HEK293T (cell line): ENCODE results near the gene NTSR1.

Experiments used
- CTCF ChIA-PET: fragments of 350-600 bp; formaldehyde crosslinking; extraction: SDS; loops from one replicate; lab custom pipeline; 2021; ENCODE audit warnings: antibody characterized with exemption, inconsistent platforms; lab: Yijun Ruan, JAX
- POLR2A ChIA-PET: fragments of 350-600 bp; formaldehyde crosslinking; extraction: SDS; loops from one replicate; lab custom pipeline; 2020; ENCODE audit warnings: antibody characterized with exemption, inconsistent platforms; lab: Yijun Ruan, JAX
- DNase-seq: peaks from one replicate; pipeline ENCODE4 v3.0.0; 2012; ENCODE audit warnings: mixed read lengths; ENCODE audit errors: extremely low spot score
- ARNT ChIP-seq: fragments of 450-650 bp; IDR thresholded peaks from 2 replicates; pipeline ENCODE4 v1.6.1; 2017; ENCODE audit warnings: mild to moderate bottlenecking
- BHLHE40 ChIP-seq: fragments of 450-650 bp; IDR thresholded peaks from 2 replicates; pipeline ENCODE4 v1.6.1; 2016; ENCODE audit warnings: mild to moderate bottlenecking, moderate library complexity, borderline replicate concordance
- CTBP1 ChIP-seq: fragments of 450-650 bp; IDR thresholded peaks from 2 replicates; pipeline ENCODE4 v1.6.1; 2016; ENCODE audit warnings: borderline replicate concordance
- ELF4 ChIP-seq: fragments of 450-650 bp; IDR thresholded peaks from 2 replicates; pipeline ENCODE4 v1.6.1; 2017; ENCODE audit warnings: antibody characterized with exemption
- FOXA1 ChIP-seq: fragments of 450-650 bp; IDR thresholded peaks from 2 replicates; pipeline ENCODE4 v1.6.1; 2016; ENCODE audit warnings: mild to moderate bottlenecking
- FOXK2 ChIP-seq: fragments of 450-650 bp; IDR thresholded peaks from 2 replicates; pipeline ENCODE4 v1.6.1; 2016; ENCODE audit warnings: mild to moderate bottlenecking
- FOXM1 ChIP-seq: fragments of 450-650 bp; IDR thresholded peaks from 2 replicates; pipeline ENCODE4 v1.6.1; 2017; ENCODE audit warnings: mild to moderate bottlenecking, borderline replicate concordance
- HDGF ChIP-seq: fragments of 450-650 bp; IDR thresholded peaks from 2 replicates; pipeline ENCODE4 v1.6.1; 2017; ENCODE audit warnings: antibody characterized with exemption, borderline replicate concordance
- L3MBTL2 ChIP-seq: fragments of 450-650 bp; conservative IDR thresholded peaks from 2 replicates; pipeline ENCODE4 v1.6.1; 2016; ENCODE audit warnings: mild to moderate bottlenecking
- LEF1 ChIP-seq: fragments of 450-650 bp; IDR thresholded peaks from 2 replicates; pipeline ENCODE4 v1.6.1; 2017; ENCODE audit warnings: mild to moderate bottlenecking, borderline replicate concordance
- NFRKB ChIP-seq: fragments of 450-650 bp; IDR thresholded peaks from 2 replicates; pipeline ENCODE4 v1.6.1; 2016; ENCODE audit warnings: mild to moderate bottlenecking, moderate library complexity
- PKNOX1 ChIP-seq: fragments of 450-650 bp; IDR thresholded peaks from 2 replicates; pipeline ENCODE4 v1.6.1; 2016
- SP1 ChIP-seq: fragments of 450-650 bp; IDR thresholded peaks from 2 replicates; pipeline ENCODE4 v1.6.1; 2017
- SUZ12 ChIP-seq: fragments of 450-650 bp; IDR thresholded peaks from 2 replicates; pipeline ENCODE4 v1.6.1; 2016; ENCODE audit warnings: mild to moderate bottlenecking
- TARDBP ChIP-seq: fragments of 450-650 bp; IDR thresholded peaks from 2 replicates; pipeline ENCODE4 v1.6.1; 2016
- ZNF384 ChIP-seq: fragments of 450-650 bp; IDR thresholded peaks from 2 replicates; pipeline ENCODE4 v1.6.1; 2016

NTSR1 gene

GRCh38 chr20:62667530-62668440 lies 40.9 kb upstream of the NTSR1 start:
- CTCF ChIA-PET = interaction anchor here (1.0 kb wide), 1 partner anchor 124 kb away, joined by 3 read pairs; no protein-coding TSS in a partner anchor

GRCh38 chr20:62668441-62669027 lies 40.1 kb upstream of the NTSR1 start:
- ChIA-PET POLR2A (no interaction called here), CTCF (interaction anchor here (1.0 kb wide), 1 partner anchor 124 kb away, joined by 3 read pairs; no protein-coding TSS in a partner anchor)
- TF ChIP-seq CTBP1 (no peak), NFRKB (no peak), TARDBP (no peak), BHLHE40 (no peak), HDGF (no peak), FOXA1 (no peak), LEF1 (no peak), L3MBTL2 (no peak), FOXK2 (no peak), ARNT (no peak)
- peak; percentile 84 for DNase-seq

More at GRCh38 chr20:62667530-62668440, 40.9 kb upstream of the NTSR1 start:
- POLR2A ChIA-PET = interaction anchor here (0.6 kb wide), 1 partner anchor 127 kb away, joined by 3 read pairs; no protein-coding TSS in a partner anchor
- DNase-seq = no peak
- TF ChIP-seq L3MBTL2 (no peak), ELF4 (no peak), SUZ12 (no peak), PKNOX1 (no peak), NFRKB (no peak), ARNT (no peak), ZNF384 (no peak), FOXK2 (no peak), LEF1 (no peak)

GRCh38 chr20:62669249-62669648 lies 39.4 kb upstream of the NTSR1 start:
- POLR2A ChIA-PET = no interaction called here
- CTCF ChIA-PET = interaction anchor here (0.9 kb wide), 1 partner anchor 10 kb away, joined by 3 read pairs; no protein-coding TSS in a partner anchor
- no peak for DNase-seq
- TF ChIP-seq LEF1 = no peak

- ChIA-PET POLR2A (no interaction called here), CTCF (interaction anchor here (0.9 kb wide), 1 partner anchor 9 kb away, joined by 3 read pairs; no protein-coding TSS in a partner anchor)
- TF ChIP-seq L3MBTL2 = no peak
- no peak for TF ChIP-seq ELF4
- no peak for TF ChIP-seq CTBP1
- DNase-seq = no peak
Measured at GRCh38 chr20:62670156-62670555, 38.5 kb upstream of the NTSR1 start.

- no peak for TF ChIP-seq BHLHE40
- no peak for TF ChIP-seq TARDBP
- TF ChIP-seq PKNOX1 = no peak
- TF ChIP-seq L3MBTL2 = no peak
- TF ChIP-seq LEF1 = no peak
- no peak for TF ChIP-seq FOXK2
- no peak for TF ChIP-seq SUZ12
- no peak for TF ChIP-seq ARNT
- no peak for TF ChIP-seq FOXA1
- no peak for TF ChIP-seq NFRKB
- TF ChIP-seq CTBP1 = no peak
- no peak for TF ChIP-seq ZNF384
- no peak for TF ChIP-seq FOXM1
- no peak for TF ChIP-seq ELF4
- no peak for TF ChIP-seq SP1
- TF ChIP-seq HDGF = no peak
- ChIA-PET CTCF (interaction anchor here (1.6 kb wide), 1 partner anchor 120 kb away, joined by 5 read pairs; no protein-coding TSS in a partner anchor), POLR2A (no interaction called here)
- no peak for DNase-seq
Measured at GRCh38 chr20:62670998-62671397, 37.6 kb upstream of the NTSR1 start.

- DNase-seq = no peak
- TF ChIP-seq SUZ12 = no peak
- ChIA-PET POLR2A (no interaction called here), CTCF (interaction anchor here (1.6 kb wide), 1 partner anchor 120 kb away, joined by 5 read pairs; no protein-coding TSS in a partner anchor)
Measured at GRCh38 chr20:62671765-62672164, 36.9 kb upstream of the NTSR1 start.

GRCh38 chr20:62674370-62674769 lies 34.3 kb upstream of the NTSR1 start:
- CTCF ChIA-PET = interaction anchor here (1.4 kb wide), 1 partner anchor 12 kb away, joined by 4 read pairs; no protein-coding TSS in a partner anchor
- no peak for TF ChIP-seq TARDBP
- TF ChIP-seq FOXM1 = no peak
- no peak for TF ChIP-seq BHLHE40
- no peak for TF ChIP-seq LEF1
- no peak for TF ChIP-seq FOXK2
- no peak for TF ChIP-seq NFRKB
- TF ChIP-seq CTBP1 = no peak
- no peak for TF ChIP-seq L3MBTL2
- no peak for TF ChIP-seq ELF4
- TF ChIP-seq SP1 = no peak
- no peak for TF ChIP-seq SUZ12
- TF ChIP-seq PKNOX1 = no peak
- no peak for TF ChIP-seq HDGF
- TF ChIP-seq ZNF384 = no peak
- TF ChIP-seq FOXA1 = no peak
- TF ChIP-seq ARNT = no peak
- no peak for DNase-seq
- POLR2A ChIA-PET = no interaction called here
